ENCODE results near the gene HUNK. TPM values are rescaled to one million over a fixed set of nuclear protein-coding genes. Genes with fewer than 3 reads are reported as not detected.

HUNK gene
- total and polyA plus RNA-seq, 2 of the 8 experiments (the other 6 are each of a cell fraction or from before 2014, with no cell fraction given) = 1.9 to 10.2 TPM

DNA sequence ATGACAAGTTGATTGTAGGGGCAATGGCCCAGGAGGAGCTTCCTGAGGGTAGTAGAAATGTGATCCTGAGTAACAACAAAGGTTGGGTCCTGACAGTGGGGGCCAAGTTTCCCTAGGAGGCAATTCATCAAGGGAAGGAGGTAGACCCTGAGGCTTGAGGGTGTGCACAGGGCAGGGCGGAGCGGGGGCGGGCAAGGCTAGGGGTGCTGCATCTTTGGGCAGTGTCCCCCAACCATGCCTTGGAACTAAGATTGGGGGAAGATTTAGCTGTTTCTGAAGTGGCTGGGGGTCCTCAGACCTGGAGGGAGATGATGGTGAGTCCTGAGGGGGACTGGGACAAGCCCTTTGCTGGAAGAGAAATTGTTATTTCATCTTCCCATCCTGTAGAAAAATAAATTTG, 50.9 kb downstream of the HUNK start:
- Histone ChIP-seq H3K4me3 (ENCODE audit: extremely low read depth in 1 of 4, insufficient read depth in 2 of 4, low read depth in 3 of 4, low read length in 4 of 4) (no peak overlapping the region), H3K27me3 (replicated peaks in 1 of 4; ENCODE audit: control insufficient read depth in 3 of 4, extremely low read depth in 1 of 4, insufficient read depth in 3 of 4, low read length in 3 of 4) (no peaks in the 10 kb centered on the region), H3K27ac (ENCODE audit: low read depth, low read length) (no peak overlapping the region), H2BK15ac (ENCODE audit: low read length) (no peak overlapping the region), H3K79me1 (ENCODE audit: low read depth, low read length) (no peaks in the 10 kb centered on the region), H3K23me2 (ENCODE audit: low read depth, low read length) (no peaks in the 10 kb centered on the region), H3K4me2 (ENCODE audit: insufficient read depth in 1 of 2, low read depth in 2 of 2, low read length in 2 of 2) (no peak overlapping the region), H2BK5ac (ENCODE audit: low read depth, low read length) (no peak overlapping the region), H3K4ac (replicated peaks; ENCODE audit: insufficient read length, low read depth, low read length) (no peak overlapping the region), H3K79me2 (ENCODE audit: control insufficient read depth in 1 of 2, insufficient read depth in 2 of 2, low read length in 2 of 2) (no peaks in the 10 kb centered on the region), H3K14ac (ENCODE audit: insufficient read length) (no peak overlapping the region), H3K36me3 (ENCODE audit: control insufficient read depth in 2 of 4, insufficient read depth in 4 of 4, low read length in 3 of 4) (peaks cover 0 to 7% (median 0%) of the 10 kb centered on the region in 4 experiments; a peak in 2 of 8 replicates), H3K23ac (ENCODE audit: insufficient read length) (no peak overlapping the region), H3K18ac (ENCODE audit: extremely low read depth, low read length) (no peak overlapping the region), H4K5ac (ENCODE audit: insufficient read length, low read depth, low read length) (no peak overlapping the region), H3K4me1 (replicated peaks in 1 of 4; ENCODE audit: control insufficient read depth in 3 of 4, insufficient read depth in 4 of 4, low read length in 3 of 4) (0 out of 7 replicates have a peak, but pooled peaks cover 0 to 2% (median 0%) of the 10 kb centered on the region in 4 experiments), H2BK12ac (ENCODE audit: low read depth, low read length) (no peak overlapping the region), H4K8ac (ENCODE audit: extremely low read depth, insufficient read depth, low read length) (no peak overlapping the region), H3K9me3 (ENCODE audit: insufficient read depth in 2 of 2, low read depth in 1 of 2, low read length in 1 of 2) (peaks cover 4 to 5% of the 10 kb centered on the region in 2 experiments; a peak in 3 of 4 replicates), H4K20me1 (replicated peaks in 1 of 2; ENCODE audit: control insufficient read depth in 1 of 2, insufficient read depth in 2 of 2, low read length in 2 of 2) (no peaks in the 10 kb centered on the region), H3K9ac (replicated peaks in 1 of 4; ENCODE audit: extremely low read depth in 1 of 4, low read depth in 3 of 4, low read length in 3 of 4) (no peak overlapping the region; a peak in 1 of 7 replicates), H2BK20ac (ENCODE audit: low read length) (no peak overlapping the region), H2AFZ (ENCODE audit: low read length) (no peak overlapping the region), H2BK120ac (replicated peaks; ENCODE audit: low read depth, low read length) (no peak overlapping the region), H3K56ac (replicated peaks; ENCODE audit: insufficient read length, low read depth, low read length) (no peak overlapping the region), H4K91ac (replicated peaks; ENCODE audit: insufficient read length, low read length) (no peak overlapping the region), H2AK5ac (ENCODE audit: low read depth, low read length) (no peak overlapping the region)
- DNase-seq (ENCODE audit: low read depth in 1 of 2, low spot score in 2 of 2) (no peak), FAIRE-seq (no peak)
- CTCF ChIA-PET (ENCODE audit: partially characterized antibody) = no interaction called here
- TF ChIP-seq, protein P1, sequence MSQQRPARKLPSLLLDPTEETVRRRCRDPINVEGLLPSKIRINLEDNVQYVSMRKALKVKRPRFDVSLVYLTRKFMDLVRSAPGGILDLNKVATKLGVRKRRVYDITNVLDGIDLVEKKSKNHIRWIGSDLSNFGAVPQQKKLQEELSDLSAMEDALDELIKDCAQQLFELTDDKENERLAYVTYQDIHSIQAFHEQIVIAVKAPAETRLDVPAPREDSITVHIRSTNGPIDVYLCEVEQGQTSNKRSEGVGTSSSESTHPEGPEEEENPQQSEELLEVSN (IDR thresholded peaks at IDR 0.05) = no peak
- POLR2A ChIA-PET (ENCODE audit: partially characterized antibody) = no interaction called here
- WGBS, 2 experiments (ENCODE audit: extremely low coverage in 1 of 2, insufficient coverage in 1 of 2, insufficient read length in 1 of 2, insufficient replicate concordance in 2 of 2, low coverage in 1 of 2, low lambda C conversion rate in 2 of 2, missing lambda C conversion rate in 1 of 2) = 89% methylated on average over 3 of the region's 3 CpGs; no CpG with 5 or more reads in 1 of the 2 experiments
